Measurements from ENCODE around the gene RPN2. TPM values are rescaled to one million over a fixed set of nuclear protein-coding genes. Genes with fewer than 3 reads are reported as not detected.

RPN2 gene
- total RNA-seq, 1 experiment from 2014 or later, result 234 TPM

- no peak overlapping the region for H2BK120ac ChIP-seq (ENCODE audit: low read depth, low read length, poor library complexity, severe bottlenecking)
- H3K36me3 Mint-ChIP-seq (ENCODE audit: insufficient read depth in 1 of 3, low read depth in 3 of 3), result peaks cover 4 to 16% (median 12%) of the 10 kb centered on the region in 3 experiments
- H3K18ac ChIP-seq (ENCODE audit: insufficient read length, low read depth, low read length), result no peak overlapping the region
- no peak overlapping the region for H4K8ac ChIP-seq (replicated peaks; ENCODE audit: insufficient read length, low read depth, low read length)
- H3K79me1 ChIP-seq (ENCODE audit: insufficient read depth, low read depth, low read length, poor library complexity, severe bottlenecking), result no peaks in the 10 kb centered on the region
- no peak overlapping the region for H2AK5ac ChIP-seq (ENCODE audit: insufficient read length, low read length)
- H3K27ac ChIP-seq (ENCODE audit: insufficient read length, low read depth, low read length), result no peak overlapping the region
- H3K9me3 Mint-ChIP-seq, result peaks cover 6 to 11% of the 10 kb centered on the region in 2 experiments
- no peaks in the 10 kb centered on the region for H4K20me1 ChIP-seq (ENCODE audit: control insufficient read depth, insufficient read depth, insufficient read length)
- no peaks in the 10 kb centered on the region; the same call in none of the 2 replicates for H3K27me3 Mint-ChIP-seq (ENCODE audit: low read depth)
- H4K91ac ChIP-seq (ENCODE audit: insufficient read length, low read depth, low read length), result no peak overlapping the region
- H3K79me2 ChIP-seq (ENCODE audit: insufficient read depth, low read length), result no peaks in the 10 kb centered on the region
- no peak overlapping the region for H3T11ph ChIP-seq (ENCODE audit: low read length)
- no peak overlapping the region for H4K5ac ChIP-seq (ENCODE audit: insufficient read length, low read depth, low read length)
- no peak overlapping the region; a peak in 1 of 5 replicates for H3K4me3 Mint-ChIP-seq
- H3K4me1 Mint-ChIP-seq, result peaks cover 24 to 35% of the 10 kb centered on the region in 2 experiments
- no peaks in the 10 kb centered on the region for H3K9me3 ChIP-seq (ENCODE audit: control insufficient read depth, low read depth, low read length)
- H2BK15ac ChIP-seq (ENCODE audit: low read depth, low read length), result no peak overlapping the region
- no peak overlapping the region for H2BK20ac ChIP-seq (ENCODE audit: low read depth, low read length, poor library complexity, severe bottlenecking)
- WGBS (ENCODE audit: extremely low coverage, insufficient read length, low lambda C conversion rate), result no CpG with 5 or more reads among the region's 15 CpGs
- no peaks in the 10 kb centered on the region for H3K27me3 ChIP-seq (ENCODE audit: insufficient read depth, low read length)
- no peak overlapping the region for H2AFZ ChIP-seq (ENCODE audit: low read length)
- no peak overlapping the region for H3K23ac ChIP-seq (ENCODE audit: insufficient read length, low read depth, low read length)
- H3K23me2 ChIP-seq (ENCODE audit: insufficient read length, low read depth, low read length, poor library complexity, severe bottlenecking), result no peaks in the 10 kb centered on the region
- H3K9ac ChIP-seq (ENCODE audit: extremely low read depth, insufficient read length, low read length), result no peak overlapping the region
- H2BK5ac ChIP-seq (ENCODE audit: insufficient read length, low read length), result no peak overlapping the region
- peak; percentile 42 for DNase-seq
- H3K27ac Mint-ChIP-seq, result peak overlapping the region; percentile 8 to 97 (median 83); a peak in 5 of 7 replicates
- no peak for TF ChIP-seq CTCF (conservative IDR thresholded peaks at IDR 0.05)
- H3K4me2 ChIP-seq (ENCODE audit: insufficient read depth, insufficient read length, low read length), result no peak overlapping the region
- H2BK12ac ChIP-seq (ENCODE audit: insufficient read length, low read depth, low read length), result no peak overlapping the region
- peaks cover 3% of the 10 kb centered on the region; the same call in 1 of the 2 replicates for H3K4me1 ChIP-seq (ENCODE audit: insufficient read depth, low read length)
- H3K14ac ChIP-seq (ENCODE audit: insufficient read depth, low read length), result peak overlapping the region; percentile 67; the same call in 1 of the 2 replicates
- no peak overlapping the region for H3K56ac ChIP-seq (ENCODE audit: insufficient read length, low read depth, low read length)
- H3K4ac ChIP-seq (ENCODE audit: low read depth, low read length), result no peak overlapping the region
These were observed 72.8 kb downstream of the RPN2 start for GRCh38 chr20:37251825-37252477.
